GM12875 (cell line): Measurements from ENCODE around the gene MAPK12.

Experiments used
- H3K4me3 ChIP-seq: one replicate; pipeline ENCODE4 v1.5.1; 2011; ENCODE audit warnings: low read depth, low read length, control low read depth
- TF ChIP-seq, protein P1 (sequence below): IDR thresholded peaks from 2 replicates; pipeline ENCODE4 v1.5.1; 2011; ENCODE audit warnings: low read depth, mild to moderate bottlenecking, control low read depth, inconsistent platforms, low read length, moderate library complexity, borderline replicate concordance; ENCODE audit not compliant: insufficient read depth

MAPK12 gene

DNA sequence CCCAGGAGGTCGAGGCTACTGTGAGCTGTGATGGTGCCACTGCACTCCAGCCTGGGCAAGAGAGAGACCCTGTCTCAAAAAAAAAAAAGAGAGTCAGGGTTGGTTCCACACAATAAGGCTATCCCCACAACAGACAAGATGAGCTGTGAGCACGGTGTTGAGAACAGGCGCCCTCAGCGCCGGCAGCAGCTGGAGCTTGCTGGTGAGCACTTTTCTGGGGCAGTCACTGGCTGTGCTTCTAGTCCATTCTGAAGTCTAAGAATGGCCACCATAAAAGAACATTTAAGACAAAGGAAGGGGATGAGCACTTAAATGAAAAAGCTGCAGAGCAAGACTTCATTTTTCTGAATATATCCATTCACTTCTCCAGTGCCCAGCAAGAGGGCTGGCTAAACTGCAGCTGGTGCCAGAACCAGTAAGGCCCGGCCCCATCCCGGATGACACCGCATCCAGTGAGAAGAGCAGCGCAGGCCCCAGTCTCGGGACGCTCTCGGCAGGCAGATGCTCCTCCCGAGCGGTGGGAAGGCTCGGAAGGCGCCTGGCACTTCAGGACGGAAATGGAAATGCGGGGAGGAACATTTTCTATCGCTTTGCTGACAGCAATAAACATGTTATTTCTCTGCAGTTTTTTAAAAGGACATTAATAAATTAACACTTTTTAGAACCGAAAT is 28.9 kb downstream of the MAPK12 start:
- TF ChIP-seq, protein P1, sequence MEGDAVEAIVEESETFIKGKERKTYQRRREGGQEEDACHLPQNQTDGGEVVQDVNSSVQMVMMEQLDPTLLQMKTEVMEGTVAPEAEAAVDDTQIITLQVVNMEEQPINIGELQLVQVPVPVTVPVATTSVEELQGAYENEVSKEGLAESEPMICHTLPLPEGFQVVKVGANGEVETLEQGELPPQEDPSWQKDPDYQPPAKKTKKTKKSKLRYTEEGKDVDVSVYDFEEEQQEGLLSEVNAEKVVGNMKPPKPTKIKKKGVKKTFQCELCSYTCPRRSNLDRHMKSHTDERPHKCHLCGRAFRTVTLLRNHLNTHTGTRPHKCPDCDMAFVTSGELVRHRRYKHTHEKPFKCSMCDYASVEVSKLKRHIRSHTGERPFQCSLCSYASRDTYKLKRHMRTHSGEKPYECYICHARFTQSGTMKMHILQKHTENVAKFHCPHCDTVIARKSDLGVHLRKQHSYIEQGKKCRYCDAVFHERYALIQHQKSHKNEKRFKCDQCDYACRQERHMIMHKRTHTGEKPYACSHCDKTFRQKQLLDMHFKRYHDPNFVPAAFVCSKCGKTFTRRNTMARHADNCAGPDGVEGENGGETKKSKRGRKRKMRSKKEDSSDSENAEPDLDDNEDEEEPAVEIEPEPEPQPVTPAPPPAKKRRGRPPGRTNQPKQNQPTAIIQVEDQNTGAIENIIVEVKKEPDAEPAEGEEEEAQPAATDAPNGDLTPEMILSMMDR = no peak
- no peak overlapping the region for H3K4me3 ChIP-seq

DNA sequence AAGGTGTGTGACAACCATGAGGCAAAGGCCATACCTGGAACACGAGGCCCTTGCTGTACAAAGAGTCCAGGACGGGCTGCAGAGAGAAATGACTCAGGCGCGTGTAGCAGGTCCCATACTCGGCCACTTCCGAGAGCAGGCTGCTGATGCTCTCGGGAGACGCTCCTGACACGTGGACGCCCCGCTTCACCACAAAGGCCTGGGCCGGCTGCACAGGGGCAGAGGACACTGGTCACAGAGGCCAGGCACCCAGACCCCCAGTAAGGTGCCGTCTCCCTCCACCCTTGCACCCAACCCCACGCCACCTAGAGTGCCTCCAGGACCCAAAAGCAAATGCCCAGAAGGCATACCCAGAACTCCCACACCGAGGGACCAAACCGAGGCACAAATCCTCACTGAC is 32.1 kb downstream of the MAPK12 start:
- TF ChIP-seq, protein P1 = no peak
- no peak overlapping the region for H3K4me3 ChIP-seq

DNA sequence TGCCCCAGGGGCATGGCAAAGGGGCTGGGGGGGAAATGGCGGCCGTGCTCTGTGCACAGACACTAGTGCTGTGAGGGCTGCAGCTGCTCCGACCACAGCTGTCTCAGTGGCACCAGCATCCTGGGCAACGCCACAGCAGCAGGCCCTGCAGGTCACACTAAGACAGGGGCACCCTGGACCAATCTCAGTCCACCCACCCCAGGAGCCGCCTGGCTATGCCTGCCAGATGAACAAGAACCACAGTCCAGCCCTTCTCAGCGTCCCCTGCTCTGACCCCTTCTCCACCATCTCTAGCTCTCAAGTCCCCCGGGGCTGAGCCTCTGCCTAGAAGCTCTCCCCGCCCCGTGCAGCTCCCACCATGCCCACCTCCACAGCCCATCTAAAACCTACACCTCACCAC is 33.1 kb downstream of the MAPK12 start:
- H3K4me3 ChIP-seq = no peak overlapping the region
- TF ChIP-seq, protein P1 = no peak

DNA sequence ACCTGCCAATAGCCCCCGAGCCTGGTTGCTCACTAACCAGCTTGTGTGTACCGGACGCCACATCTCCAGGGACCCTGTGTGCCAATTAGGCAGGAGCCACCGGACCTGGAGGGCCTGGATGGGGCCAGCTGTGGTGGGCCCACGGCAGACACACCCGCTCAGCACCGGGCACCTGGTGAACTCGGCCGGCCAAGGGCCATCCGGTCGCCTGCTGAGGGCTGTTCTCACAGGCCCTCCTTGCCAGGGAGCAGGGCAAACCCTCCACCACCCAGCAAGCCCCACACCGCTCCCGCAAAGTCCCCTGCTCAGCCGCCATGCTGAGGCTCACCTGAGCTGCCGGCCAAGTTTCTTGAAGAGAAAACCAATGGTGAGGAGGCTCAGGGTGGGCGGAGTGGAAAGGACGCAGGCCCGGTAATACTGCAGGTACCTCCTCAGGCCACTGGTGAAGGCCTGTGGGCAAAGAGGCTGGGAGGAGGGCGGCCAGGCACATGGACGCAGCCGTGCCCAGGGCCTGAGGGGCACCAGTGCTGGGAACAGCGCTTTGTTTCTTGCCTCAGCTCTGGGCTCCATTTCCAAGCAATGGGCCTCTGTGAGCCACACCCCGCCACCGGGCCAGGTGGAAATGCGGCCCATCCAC is 33.8 kb downstream of the MAPK12 start:
- TF ChIP-seq, protein P1 = no peak
- no peak overlapping the region for H3K4me3 ChIP-seq

DNA sequence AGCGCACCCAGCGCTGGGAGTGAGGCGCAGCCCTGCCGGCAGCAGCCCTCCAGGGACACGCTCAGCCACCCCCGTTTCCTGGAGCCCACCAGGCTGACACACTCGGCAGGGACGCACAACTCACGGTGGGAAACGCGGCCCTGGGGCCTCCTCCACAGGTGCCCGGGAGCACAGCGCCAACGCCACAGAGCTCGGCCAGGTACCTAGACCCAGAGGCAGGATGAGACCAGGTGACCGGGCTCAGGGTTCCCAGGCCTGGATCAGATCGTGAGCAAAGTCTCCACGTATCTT is 34.7 kb downstream of the MAPK12 start:
- no peak overlapping the region for H3K4me3 ChIP-seq
- TF ChIP-seq, protein P1 = no peak

DNA sequence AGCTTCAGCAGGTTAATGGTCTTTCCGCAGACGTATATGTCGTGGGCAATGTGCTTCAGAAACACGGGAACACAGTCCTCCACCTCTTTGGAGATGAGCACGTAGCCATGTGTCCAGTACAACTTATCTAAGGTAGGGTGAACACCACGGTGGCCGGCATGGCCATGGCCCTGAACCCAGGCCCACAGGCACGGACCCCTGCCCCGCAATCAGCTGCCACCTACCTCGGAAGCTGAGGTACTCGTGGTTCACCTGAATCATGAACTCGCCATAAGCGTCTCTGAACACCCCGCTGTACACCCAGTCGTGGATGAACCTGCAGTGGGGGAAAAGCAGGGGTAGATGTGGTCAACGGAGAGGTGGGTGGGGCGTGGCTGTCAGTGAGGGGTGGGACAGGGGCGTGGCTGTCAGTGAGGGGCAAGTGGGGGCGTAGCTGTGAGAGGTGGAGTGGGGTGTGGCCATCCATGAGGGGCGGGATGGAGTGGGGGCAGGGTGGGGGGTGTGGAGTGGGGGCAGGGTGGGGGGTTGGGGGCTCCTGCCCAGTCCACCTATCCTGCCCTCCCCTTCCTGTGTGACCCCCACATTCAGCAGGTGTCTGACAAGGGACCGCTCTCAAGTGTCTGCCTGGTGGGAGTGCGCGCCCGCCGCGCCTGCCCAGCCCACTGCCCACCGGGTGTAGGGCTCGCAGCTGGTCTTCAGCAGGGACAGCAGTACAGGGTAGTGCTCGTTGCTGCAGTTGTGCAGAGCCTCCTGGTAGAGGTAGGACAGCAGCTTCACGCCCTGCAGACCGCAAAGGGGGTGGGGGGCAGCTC is 35.2 kb downstream of the MAPK12 start:
- no peak overlapping the region for H3K4me3 ChIP-seq
- TF ChIP-seq, protein P1 = no peak
